22Rv1 (cell line): ENCODE data around the gene RPUSD3.
A peak's percentile ranks its signal among the peaks of the same experiment; 100 is the strongest.
"Not testable (repeated sequence)": the region's sequence is repeated elsewhere in the genome, so short reads cannot be mapped to it uniquely, and the experiment has no call there.

Experiments
- CTCF ChIP-seq: fragments of 450-650 bp; IDR thresholded peaks from 2 replicates; pipeline ENCODE4 v1.5.1; 2017; ENCODE audit warnings: mild to moderate bottlenecking
- ZFX ChIP-seq: fragments of 450-650 bp; IDR thresholded peaks from 2 replicates; pipeline ENCODE4 v1.6.1; 2017; ENCODE audit warnings: antibody characterized with exemption, borderline replicate concordance

GRCh38 chr3:9848860-9849259 is 5.1 kb upstream of the RPUSD3 start:
- TF ChIP-seq CTCF, result peak; percentile 84
- TF ChIP-seq ZFX, result not testable (repeated sequence)
